Fibroblast of peridontal ligament (primary cell): ENCODE data around the gene WLS.
"Not testable (repeated sequence)": the region's sequence is repeated elsewhere in the genome, so short reads cannot be mapped to it uniquely, and the experiment has no call there.

Experiments
- DNase-seq: peaks from one replicate; pipeline ENCODE4 v3.0.0-alpha.2; 2010; ENCODE audit errors: extremely low read depth

The WLS gene

GRCh38 chr1:68232289-68233148 lies at the start of gene WLS:
Gene WLS, minus strand, starts transcription at chr1:68232523. Its CDS starts 224 bp downstream, at chr1:68232299.
- peak; percentile 83 for DNase-seq

- DNase-seq, result no peak
Measured at GRCh38 chr1:68280286-68280685, 48.0 kb upstream of the WLS start.

DNA sequence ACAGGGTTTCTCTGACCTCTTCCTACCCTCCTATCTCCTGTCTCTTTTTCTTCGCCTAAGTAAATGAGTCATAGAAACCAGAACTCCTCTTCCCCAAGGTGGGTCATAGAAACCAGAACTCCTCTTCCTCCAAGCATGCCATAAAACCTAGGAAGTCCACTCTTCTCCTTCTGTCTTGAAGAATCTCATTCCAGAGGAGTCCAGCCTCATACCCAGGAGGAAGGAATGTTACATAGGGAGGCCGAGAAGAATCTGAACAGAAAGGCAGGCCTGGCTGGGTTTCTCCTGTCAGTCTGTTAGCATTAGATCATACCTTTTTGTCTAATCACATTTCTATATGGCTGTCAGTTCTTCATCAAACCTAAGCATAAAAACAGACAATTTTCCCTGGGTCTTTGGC lies 47.5 kb upstream of the WLS start:
- no peak for DNase-seq

DNA sequence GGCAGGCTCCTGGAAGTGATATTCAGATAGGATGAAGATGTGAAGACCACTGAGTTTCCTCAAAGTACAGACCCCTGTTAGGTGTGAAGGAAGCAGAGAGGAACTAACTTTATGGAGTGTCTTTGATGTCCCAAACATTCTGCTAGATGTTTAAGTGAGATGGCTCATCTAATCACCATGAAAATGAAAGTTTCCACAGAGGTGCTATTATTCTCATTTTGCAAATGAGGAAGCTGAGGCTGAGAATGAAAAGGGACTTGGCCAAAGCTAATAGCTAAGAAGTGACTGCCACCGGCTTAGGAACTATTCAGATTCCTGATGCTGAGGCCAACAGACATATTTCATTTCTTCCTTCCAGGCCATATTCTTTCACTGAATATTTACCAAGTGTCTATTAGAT lies 45.9 kb upstream of the WLS start:
- DNase-seq, result no peak

GRCh38 chr1:68276448-68276847 lies 44.1 kb upstream of the WLS start:
- no peak for DNase-seq

DNA sequence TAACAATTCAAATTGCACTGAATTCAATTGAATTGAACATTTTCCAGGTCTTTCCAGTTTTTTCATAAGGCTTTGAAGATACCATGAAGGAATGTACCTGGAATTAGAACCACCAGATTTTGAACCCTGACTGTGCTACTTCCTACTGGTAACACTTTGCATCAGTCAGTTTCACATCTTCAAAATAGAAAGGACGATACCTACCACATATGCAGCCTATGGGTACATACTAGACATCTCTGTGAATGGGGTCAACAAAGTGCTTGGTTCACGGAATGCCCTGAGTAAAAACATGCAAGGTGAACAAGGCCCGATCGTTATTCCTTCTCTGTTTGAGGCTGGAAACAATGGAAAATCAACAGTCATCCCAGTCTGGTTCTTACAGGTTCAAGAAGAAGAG lies 41.2 kb upstream of the WLS start:
- DNase-seq, result no peak

GRCh38 chr1:68271596-68271995 lies 39.3 kb upstream of the WLS start:
- no peak for DNase-seq

DNA sequence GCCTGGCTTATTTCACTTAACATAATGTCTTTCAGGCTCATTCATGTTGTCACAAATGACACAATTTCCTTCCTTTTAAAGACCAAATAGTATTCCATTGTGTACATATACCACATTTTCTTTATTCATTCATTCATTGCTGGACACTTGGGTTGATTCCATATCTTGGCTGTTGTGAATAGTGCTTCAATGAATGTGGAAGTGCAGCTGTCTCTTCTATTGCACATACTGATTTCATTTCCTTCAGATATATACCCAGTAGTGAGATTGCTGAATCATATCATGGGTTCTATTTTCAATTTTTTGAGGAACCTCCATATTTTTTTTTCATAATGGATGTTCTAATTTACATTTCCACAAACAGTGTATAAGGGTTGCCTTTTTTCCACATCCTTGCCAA lies 38.6 kb upstream of the WLS start:
- DNase-seq, result no peak

DNA sequence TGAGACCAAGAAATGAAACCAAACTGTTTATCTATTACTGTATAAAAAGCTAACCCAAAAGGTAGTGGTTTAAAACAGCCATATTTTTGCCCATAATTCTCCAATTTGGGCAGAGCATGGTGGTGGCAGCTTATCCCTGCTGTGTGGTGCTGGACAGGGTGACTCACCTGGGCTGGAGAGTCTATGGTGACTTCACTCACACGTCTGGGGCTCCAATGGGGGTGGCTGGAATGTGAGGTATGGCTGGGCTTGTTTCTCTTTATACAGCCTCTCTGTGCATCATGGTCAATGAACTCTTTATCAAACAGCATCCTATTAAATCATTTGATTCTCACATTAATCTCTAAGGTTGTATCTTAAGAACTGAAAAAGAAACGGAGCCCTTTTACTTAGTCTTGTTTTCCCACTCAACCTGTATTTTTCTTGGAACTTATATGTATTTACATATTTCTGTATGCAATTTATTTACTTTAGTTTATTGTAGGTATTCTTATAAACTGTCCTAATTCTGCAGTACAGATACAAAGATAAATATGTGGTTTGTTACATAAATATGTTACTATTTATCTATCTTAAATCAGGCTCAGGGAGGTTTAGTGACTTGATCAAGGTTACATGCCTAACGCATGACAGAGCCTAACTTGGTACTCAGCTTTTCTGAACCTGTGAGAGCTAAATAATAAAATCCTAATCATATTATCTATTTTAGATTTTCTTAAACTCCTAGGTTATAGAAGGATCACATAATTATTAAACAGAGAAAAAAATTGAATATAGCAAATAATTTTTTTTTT lies 37.5 kb upstream of the WLS start:
- DNase-seq, result no peak

GRCh38 chr1:68268896-68269483 lies 36.7 kb upstream of the WLS start:
- peak; percentile 6 for DNase-seq

GRCh38 chr1:68256824-68257223 lies 24.5 kb upstream of the WLS start:
- not testable (repeated sequence) for DNase-seq

DNA sequence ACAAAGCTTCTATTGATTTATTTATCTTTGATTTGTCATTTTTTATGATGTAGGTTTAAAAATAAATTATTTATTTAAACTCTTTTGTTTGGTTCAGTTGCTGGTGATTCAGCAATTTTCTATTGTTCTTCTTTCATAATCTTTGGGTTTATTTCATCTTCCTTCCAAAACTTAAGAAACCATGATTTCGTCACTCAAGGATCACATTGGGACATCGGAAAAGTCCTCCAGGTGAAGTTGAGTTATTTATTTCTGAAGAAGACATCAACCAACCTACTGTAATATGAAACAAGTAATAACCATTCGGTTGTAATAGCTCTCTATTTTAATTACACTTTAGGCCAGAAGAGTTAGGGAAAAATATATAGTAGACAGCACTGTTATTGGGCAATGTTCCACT lies 23.0 kb upstream of the WLS start:
- peak; percentile 33 for DNase-seq

DNA sequence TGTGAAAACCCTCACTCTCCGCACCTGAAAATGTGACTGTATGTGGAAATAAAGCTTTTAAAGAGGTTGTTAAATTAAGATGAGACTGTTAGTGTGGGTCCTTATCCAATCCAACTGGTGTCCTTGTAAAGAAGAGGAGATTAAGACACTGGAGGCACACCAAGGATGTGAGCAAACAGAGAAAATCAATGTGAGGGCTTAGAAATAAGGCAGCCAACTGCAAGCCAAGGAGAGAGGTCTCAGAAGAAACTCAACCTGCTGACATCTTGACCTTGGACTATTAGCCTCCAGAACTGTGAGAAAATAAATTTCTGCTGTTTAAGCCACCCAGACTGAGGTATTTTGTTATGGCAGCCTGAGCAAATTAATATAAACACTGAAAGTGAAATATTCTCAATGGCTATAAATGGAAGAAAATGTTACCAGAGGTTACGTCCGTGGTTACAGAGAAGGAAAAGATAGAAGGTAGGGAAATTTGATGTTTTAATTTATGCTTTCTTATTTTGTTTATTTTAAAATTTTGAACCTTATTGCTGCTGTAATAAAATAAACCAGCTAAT lies 22.4 kb upstream of the WLS start:
- DNase-seq, result no peak

- no peak for DNase-seq
Measured at GRCh38 chr1:68237040-68237439, 4.7 kb upstream of the WLS start.

DNA sequence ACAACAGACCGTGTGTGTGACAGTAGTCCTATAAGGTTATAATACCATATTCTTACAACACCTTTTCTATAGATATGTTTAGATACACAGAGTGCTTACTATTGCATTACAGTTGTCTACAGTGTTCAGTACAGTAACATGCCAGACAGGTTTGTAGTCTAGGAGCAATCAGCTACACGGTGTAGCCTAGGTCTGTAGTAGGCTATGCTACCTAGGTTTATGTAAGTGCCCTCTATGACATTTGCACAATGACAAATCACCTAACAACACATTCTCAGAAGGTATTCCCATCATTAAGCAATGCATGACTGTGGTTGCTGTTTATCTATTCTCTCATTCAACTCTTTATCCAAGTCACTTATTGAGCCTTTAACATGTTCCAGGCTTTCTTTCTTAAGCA lies 1.8 kb upstream of the WLS start:
- no peak for DNase-seq

DNA sequence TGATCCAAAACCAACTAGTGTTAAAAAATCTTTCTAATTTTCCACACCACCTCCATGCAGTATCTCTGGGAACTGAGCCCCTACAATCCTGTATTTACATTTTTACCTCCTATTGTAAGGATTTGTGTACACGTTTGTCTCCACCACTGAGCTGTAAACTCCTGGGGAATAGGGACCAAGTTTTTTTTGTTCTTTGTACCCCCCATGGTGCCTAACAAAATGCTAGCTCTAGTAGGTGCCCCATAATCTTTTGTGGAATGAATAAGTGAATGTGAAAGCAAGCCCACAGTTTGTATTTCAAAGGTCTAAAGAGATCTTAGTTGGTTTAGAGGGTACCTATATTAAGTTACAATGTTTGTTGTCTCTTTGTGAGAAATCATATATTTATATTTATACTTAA lies 879 bp upstream of the WLS start:
- DNase-seq, result no peak

DNA sequence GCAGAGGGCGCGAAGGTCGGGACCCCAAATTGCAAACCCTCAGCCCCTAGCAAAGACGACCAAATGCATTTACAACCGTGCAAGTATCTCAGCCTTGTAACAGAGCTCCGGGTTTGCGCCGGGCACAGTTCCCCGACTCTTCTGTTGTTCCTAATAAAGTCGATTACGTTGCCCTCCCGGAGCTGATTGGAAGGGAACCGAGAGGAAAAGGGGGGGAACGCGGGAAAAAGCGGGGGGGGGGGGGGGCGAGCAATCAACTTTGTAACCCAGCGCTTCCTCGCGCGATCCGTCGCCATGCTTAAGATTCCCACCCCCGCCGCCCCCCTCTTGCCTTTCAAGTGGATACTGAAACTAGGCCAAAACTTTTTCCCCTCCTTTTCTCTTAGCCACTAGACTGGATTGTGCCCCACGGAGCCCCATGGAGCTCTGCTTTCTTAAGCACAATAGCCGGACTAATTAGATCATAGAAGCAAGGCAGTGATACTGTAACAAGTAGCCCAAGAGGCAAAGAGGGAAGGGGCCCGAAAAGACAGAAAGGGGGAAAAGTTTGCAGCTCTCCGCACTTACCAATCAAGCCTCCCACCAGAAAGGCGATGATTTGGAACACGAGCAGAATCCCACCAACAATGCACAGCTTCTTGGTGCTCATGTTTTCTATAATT lies 565 bp downstream of the WLS start:
- peak; percentile 90 for DNase-seq

- no peak for DNase-seq
Measured at GRCh38 chr1:68230901-68231626, 1.3 kb downstream of the WLS start.

DNA sequence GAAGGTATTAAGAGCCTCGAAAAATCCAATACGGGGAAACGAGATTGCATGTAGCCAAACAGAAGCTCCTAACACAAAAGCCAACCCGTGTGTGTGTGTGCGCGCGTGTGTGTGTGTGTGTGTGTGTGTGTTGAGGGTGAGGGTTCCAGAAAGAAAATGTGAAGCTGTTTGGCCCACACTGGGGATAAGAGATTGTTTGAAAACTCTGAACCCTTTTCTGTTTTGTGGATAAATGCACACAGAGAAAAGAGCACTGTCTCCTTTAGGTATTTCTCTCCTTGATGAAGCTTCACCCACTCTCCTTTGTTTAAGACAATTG lies 1.9 kb downstream of the WLS start:
- peak; percentile 55 for DNase-seq

DNA sequence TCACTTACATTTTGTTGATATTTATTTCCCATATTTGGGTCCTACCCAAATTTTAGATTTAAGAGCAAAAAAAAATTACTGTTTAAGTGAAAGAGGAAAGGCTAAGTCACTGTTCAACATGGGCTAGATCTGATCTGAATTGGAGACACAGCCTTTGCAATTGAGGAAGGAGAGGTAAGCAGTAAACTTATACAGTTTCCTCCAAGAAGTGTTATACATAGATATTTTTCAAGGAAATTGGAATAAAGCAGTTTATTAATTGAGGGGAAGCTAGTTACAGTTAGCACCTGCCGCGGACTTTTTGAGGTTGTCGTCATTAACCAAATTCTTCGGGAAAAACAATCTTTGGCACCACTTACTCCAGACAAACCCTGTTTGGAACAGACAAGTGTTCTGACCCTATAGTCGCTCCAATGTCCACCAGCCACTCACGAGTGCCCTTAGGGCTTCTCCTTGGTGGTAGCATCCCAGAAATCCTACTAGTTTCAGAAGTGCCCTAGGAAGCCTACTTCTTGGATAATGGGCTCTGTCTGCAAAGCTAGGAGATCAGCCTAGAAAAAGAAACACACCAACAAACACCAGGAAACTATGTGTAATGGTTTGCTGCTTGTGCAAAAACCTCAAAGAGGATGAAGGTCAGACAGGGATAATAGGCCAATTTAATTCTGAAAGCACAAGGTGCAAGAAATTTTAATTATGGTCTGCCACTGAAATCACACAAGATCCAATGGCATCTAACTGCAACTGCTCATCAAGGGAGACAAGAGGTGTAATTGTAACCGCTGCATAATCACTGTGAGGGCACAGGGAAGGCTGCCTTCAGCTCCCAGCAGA lies 2.5 kb downstream of the WLS start:
- peak; percentile 34 for DNase-seq
